GM12878 (cell line): ENCODE measurements around the gene TRIM25. TPM values are rescaled to one million over a fixed set of nuclear protein-coding genes. Genes with fewer than 3 reads are reported as not detected.

Source experiments
- ATAC-seq: fragments of 200-7000 bp; cut with Tn5 transposase; 3 replicates; pipeline ENCODE4 v1.9.1; 2020; ENCODE audit warnings: mild to moderate bottlenecking, moderate library complexity
- BruUV-seq: library from RNA; stranded (reverse); fragments of 400-500 nt; replicated peaks from 2 replicates; lab custom pipeline; 2021; lab: Mats Ljungman, UMichigan
- CTCF ChIA-PET: fragments of 300-600 bp; sonication (Branson Sonifier 250); formaldehyde crosslinking; extraction: SDS; loops from one replicate; lab custom pipeline; 2021; ENCODE audit warnings: inconsistent platforms; lab: Yijun Ruan, JAX
- POLR2A ChIA-PET: fragments of 350-600 bp; formaldehyde crosslinking; extraction: SDS; loops from one replicate; lab custom pipeline; 2021; ENCODE audit warnings: inconsistent platforms; lab: Charles Lee
- RAD21 ChIA-PET: fragments of 300-600 bp; sonication (Branson Sonifier 250); formaldehyde crosslinking; loops from one replicate; lab custom pipeline; 2023; ENCODE audit warnings: antibody characterized with exemption; ENCODE audit not compliant: unreplicated experiment; lab: Charles Lee
- SMC1A ChIA-PET: fragments of 300-600 bp; sonication (Branson Sonifier 250); formaldehyde crosslinking; loops from one replicate; lab custom pipeline; 2023; ENCODE audit not compliant: unreplicated experiment, uncharacterized antibody; lab: Charles Lee
- DNase-seq: peaks from one replicate; pipeline ENCODE4 v3.0.0-alpha.2; 2011; ENCODE audit warnings: low read depth, low spot score
- FAIRE-seq: peaks from 3 replicates; lab custom pipeline; 2011; peaks lifted over from hg19 to GRCh38; lab: Jason Lieb, UNC
- H2AFZ ChIP-seq: 2 replicates; pipeline ENCODE4 v1.6.0; 2011; ENCODE audit warnings: low read depth, low read length, control low read depth; ENCODE audit not compliant: control insufficient read depth
- H3K27ac ChIP-seq: 2 replicates; pipeline ENCODE4 v1.5.1; 2011; ENCODE audit warnings: control low read depth; ENCODE audit not compliant: control insufficient read depth, insufficient read depth
- H3K27me3 ChIP-seq, 2 experiments: replicated peaks in 1 of 2; 2 replicates each; pipeline versions ENCODE4 v1.6.0 to v1.6.1; 2011; ENCODE audit warnings: low read length in 1 of 2; ENCODE audit not compliant: control insufficient read depth in 2 of 2, insufficient read depth in 2 of 2
- H3K36me3 ChIP-seq, 2 experiments: 2 replicates each; pipeline ENCODE4 v1.5.1; 2011; ENCODE audit warnings: low read length in 1 of 2; ENCODE audit not compliant: control insufficient read depth in 2 of 2, insufficient read depth in 2 of 2
- H3K4me1 ChIP-seq: 2 replicates; pipeline ENCODE4 v1.6.1; 2011; ENCODE audit warnings: mild to moderate bottlenecking, low read length, moderate library complexity, mixed read lengths; ENCODE audit not compliant: control insufficient read depth, insufficient read depth
- H3K4me2 ChIP-seq: 2 replicates; pipeline ENCODE4 v1.6.0; 2011; ENCODE audit warnings: control low read depth; ENCODE audit not compliant: control insufficient read depth, insufficient read depth
- H3K4me3 ChIP-seq: fragments of 200-600 bp; sonication (generic); 2 replicates; pipeline ENCODE4 v1.5.1; 2016
- H3K79me2 ChIP-seq: 2 replicates; pipeline ENCODE4 v1.6.0; 2011; ENCODE audit warnings: low read length; ENCODE audit not compliant: control insufficient read depth, insufficient read depth
- H3K9ac ChIP-seq: 2 replicates; pipeline ENCODE4 v1.8.0; 2011; ENCODE audit warnings: low read length, control low read depth, mixed read lengths; ENCODE audit not compliant: control insufficient read depth, insufficient read depth
- H3K9me3 ChIP-seq: replicated peaks from 3 replicates; pipeline ENCODE4 v1.5.1; 2011; ENCODE audit warnings: mild to moderate bottlenecking, low read length; ENCODE audit not compliant: control insufficient read depth, insufficient read depth
- H4K20me1 ChIP-seq: 2 replicates; pipeline ENCODE4 v1.6.0; 2011; ENCODE audit not compliant: control insufficient read depth, insufficient read depth
- BHLHE40 ChIP-seq, 2 experiments: fragments of 450-650 bp in 1 of 2; IDR thresholded peaks; 2 replicates each; pipeline ENCODE4 v1.6.1; 2011 to 2017; ENCODE audit warnings: low read depth in 2 of 2, borderline replicate concordance in 1 of 2, improper control_type of control experiment in 1 of 2, low read length in 1 of 2, mild to moderate bottlenecking in 1 of 2
- CEBPZ ChIP-seq: fragments of 150-350 bp; IDR thresholded peaks from 2 replicates; pipeline ENCODE4 v1.6.1; 2016; ENCODE audit warnings: low read depth, low read length
- E4F1 ChIP-seq: fragments of 450-650 bp; IDR thresholded peaks from 2 replicates; pipeline ENCODE4 v1.6.1; 2018; ENCODE audit warnings: borderline replicate concordance, mild to moderate bottlenecking; ENCODE audit not compliant: partially characterized antibody
- POU2F2 ChIP-seq: IDR thresholded peaks from 3 replicates; pipeline ENCODE4 v1.6.1; 2011; ENCODE audit warnings: low read depth, mild to moderate bottlenecking, low read length, borderline replicate concordance
- RBBP5 ChIP-seq: fragments of 200-600 bp; sonication (generic); conservative IDR thresholded peaks from 2 replicates; pipeline ENCODE4 v1.6.1; 2016
- RELA ChIP-seq: fragments of 450-650 bp; IDR thresholded peaks from 2 replicates; pipeline ENCODE4 v1.8.0; 2014; ENCODE audit warnings: borderline replicate concordance; ENCODE audit not compliant: partially characterized antibody
- SRF ChIP-seq, 2 experiments: IDR thresholded peaks; 2 replicates each; pipeline ENCODE4 v1.6.1; 2011; ENCODE audit warnings: low read depth in 2 of 2, low read length in 2 of 2, mild to moderate bottlenecking in 1 of 2, moderate library complexity in 1 of 2
- STAT3 ChIP-seq: IDR thresholded peaks from 2 replicates; pipeline ENCODE4 v1.6.1; 2011; ENCODE audit warnings: low read depth, low read length, improper control_type of control experiment
- WGBS: methylation state at CpG from one replicate; pipeline ENCODE4 v1.1.6; 2016; ENCODE audit warnings: low lambda C conversion rate; ENCODE audit not compliant: insufficient replicate concordance, insufficient coverage; ENCODE audit errors: missing lambda C conversion rate; 5-methylcytosine and 5-hydroxymethylcytosine counted together
- in situ Hi-C: fragments of 300-500 bp; cut with MboI; formaldehyde crosslinking; loops from 9 replicates; pipeline ENCODE4 v1.14.3; 2018; ENCODE audit warnings: mixed read lengths
- intact Hi-C: fragments of 100-400 bp; cut with micrococcal nuclease; formaldehyde crosslinking; loops from one replicate; pipeline ENCODE4 v1.14.2; 2022; ENCODE audit not compliant: unreplicated experiment
- polyA plus RNA-seq, 11 experiments: library from polyadenylated mRNA; depleted of rRNA in 4 of 11; unstranded in 6 of 11; stranded (reverse) in 5 of 11; fragments of >200 nt; fragmentation: Nextera tagmentation in 4 of 11; fragmentation: Illumina TruSeq in 1 of 11; extraction: Ambion mirVana in 4 of 11; extraction: Trizol in 1 of 11; gene quantifications; 1 replicate in 1 of 11; 2 replicates in 10 of 11; pipeline versions ENCODE4 v1.2.1 to v1.2.3, GENCODE V29; 2011 to 2016; ENCODE audit warnings: inconsistent platforms in 2 of 11, missing spikeins in 2 of 11, low read depth in 1 of 11
- total RNA-seq, 4 experiments: library from RNA; depleted of rRNA in 3 of 4; stranded (reverse); fragments of >200 nt in 3 of 4; fragmentation: Illumina TruSeq in 1 of 4; extraction: Trizol in 1 of 4; gene quantifications; 2 replicates each; pipeline versions ENCODE4 v1.2.1 to v1.2.3, GENCODE V29; 2013 to 2021

The TRIM25 gene
- total and polyA plus RNA-seq, 10 of the 15 experiments (the other 5 are each of a cell fraction or from before 2014, with no cell fraction given): 10.5 to 123 (median 51.3) TPM

- FAIRE-seq: no peak
- Histone ChIP-seq H3K4me3 (no peak overlapping the region), H3K4me2 (no peak overlapping the region), H3K27ac (peak overlapping the region; percentile 33; the same call in 1 of the 2 replicates), H3K27me3 (no peaks in the 10 kb centered on the region), H2AFZ (no peak overlapping the region), H4K20me1 (no peaks in the 10 kb centered on the region), H3K36me3 (peaks cover 3 to 7% of the 10 kb centered on the region in 2 experiments; a peak in 2 of 4 replicates), H3K4me1 (peaks cover 14% of the 10 kb centered on the region), H3K9ac (no peak overlapping the region), H3K9me3 (no peaks in the 10 kb centered on the region), H3K79me2 (no peaks in the 10 kb centered on the region; the same call in none of the 2 replicates)
- SMC1A ChIA-PET: interaction anchor here (1.3 to 1.7 kb wide), 3 partner anchors 10 to 62 kb away, joined by 4 to 10 read pairs (median 5); no protein-coding TSS in a partner anchor
- peak; percentile 57 for ATAC-seq
- CTCF ChIA-PET: no interaction called here
- in situ Hi-C loops: no loop called here
- BruUV-seq: no TSS peak
- POLR2A ChIA-PET: interaction anchor here (1.2 to 2.0 kb wide), 3 partner anchors 10 to 66 kb away, joined by 3 to 8 read pairs (median 5); partner anchors contain the start of genes C17orf67 and DGKE
- DNase-seq: no peak
- TF ChIP-seq POU2F2 (0 out of 3 replicates have a peak, but pooled peaks have one; percentile 22), BHLHE40 (IDR thresholded peaks at IDR 0.05; ENCODE audit: borderline replicate concordance in 1 of 2, low read depth in 2 of 2, low read length in 1 of 2) (no peak)
- intact Hi-C loops: no loop called here
- WGBS: 91% methylated on average over 1 of the region's 1 CpG
- RAD21 ChIA-PET: interaction anchor here (1.3 kb wide), 2 partner anchors 11 to 26 kb away, joined by 5 to 6 read pairs; no protein-coding TSS in a partner anchor
Measured at GRCh38 chr17:56845934-56846333, 67.9 kb downstream of the TRIM25 start.

DNA sequence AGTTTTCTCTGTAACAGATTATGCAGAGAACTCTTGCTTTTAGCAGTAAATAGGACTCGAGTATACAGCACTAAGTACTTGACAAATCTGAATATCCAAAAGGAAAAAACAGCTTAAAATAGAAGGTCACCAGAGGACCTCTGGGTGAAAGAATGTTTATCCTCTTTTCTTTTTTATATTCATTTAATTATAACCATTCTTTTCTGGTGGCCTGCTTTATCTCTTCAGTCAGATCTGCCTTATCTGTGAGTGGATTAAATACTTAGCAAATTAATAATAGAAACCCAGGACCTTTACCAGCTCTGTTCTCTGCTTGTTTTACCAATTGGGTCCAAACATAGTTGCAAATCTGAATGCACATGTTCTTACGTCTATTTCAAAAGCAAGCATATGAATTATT lies 71.3 kb downstream of the TRIM25 start:
- no peak overlapping the region for H3K27ac ChIP-seq
- intact Hi-C loops: no loop called here
- H3K27me3 ChIP-seq: no peaks in the 10 kb centered on the region
- peaks cover 19% of the 10 kb centered on the region for H3K79me2 ChIP-seq
- BruUV-seq: no TSS peak
- no peak overlapping the region for H3K4me2 ChIP-seq
- no peaks in the 10 kb centered on the region for H3K9me3 ChIP-seq
- ChIA-PET POLR2A (interaction anchor here (1.1 to 1.7 kb wide), 4 partner anchors 9 to 50 kb away, joined by 3 to 7 read pairs (median 3); partner anchors contain the start of genes C17orf67 and DGKE), SMC1A (interaction anchor here (1.0 to 2.1 kb wide), 4 partner anchors 10 to 64 kb away, joined by 3 to 5 read pairs (median 4); no protein-coding TSS in a partner anchor), RAD21 (interaction anchor here (0.9 to 1.7 kb wide), 2 partner anchors 10 to 70 kb away, joined by 3 to 4 read pairs; no protein-coding TSS in a partner anchor), CTCF (interaction anchor here (0.8 to 3.5 kb wide), 8 partner anchors 13 to 167 kb away, joined by 3 to 12 read pairs (median 3); partner anchors contain the start of gene TRIM25)
- no peak for ATAC-seq
- no peak overlapping the region for H2AFZ ChIP-seq
- no peak for DNase-seq
- WGBS: 77% methylated on average over 2 of the region's 2 CpGs
- H3K4me3 ChIP-seq: no peak overlapping the region
- no peak overlapping the region for H3K9ac ChIP-seq
- H4K20me1 ChIP-seq: no peaks in the 10 kb centered on the region
- H3K36me3 ChIP-seq: peaks cover 1 to 3% of the 10 kb centered on the region in 2 experiments; a peak in 3 of 4 replicates
- in situ Hi-C loops: no loop called here
- FAIRE-seq: no peak
- H3K4me1 ChIP-seq: peaks cover 12% of the 10 kb centered on the region
- TF ChIP-seq RELA: no peak
- TF ChIP-seq E4F1: no peak
- no peak for TF ChIP-seq RBBP5
- no peak for TF ChIP-seq CEBPZ
- TF ChIP-seq SRF (IDR thresholded peaks at IDR 0.05; ENCODE audit: low read depth in 2 of 2, low read length in 2 of 2): no peak
- TF ChIP-seq STAT3: no peak
